CD4-positive, alpha-beta T cell treated with Interleukin-1 beta for 1 hour (primary cell): ENCODE data around the gene GTSE1.
A peak's percentile ranks its signal among the peaks of the same experiment; 100 is the strongest.

Experiments
- DNase-seq, 2 donors: peaks; one replicate each; pipeline ENCODE4 v3.0.0-alpha.2; 2020 to 2022

GTSE1 gene

GRCh38 chr22:46274381-46274780 is 22.3 kb upstream of the GTSE1 start:
- DNase-seq: no peak

GRCh38 chr22:46275455-46276122 is 21.1 kb upstream of the GTSE1 start:
- DNase-seq: no peak

GRCh38 chr22:46276563-46276962 is 20.1 kb upstream of the GTSE1 start:
- no peak for DNase-seq

- DNase-seq: no peak
Observed at GRCh38 chr22:46278656-46279645, 17.7 kb upstream of the GTSE1 start.

- no peak for DNase-seq
Observed at GRCh38 chr22:46280063-46280817, 16.4 kb upstream of the GTSE1 start.

- peak; percentile 62 to 66 for DNase-seq
Observed at GRCh38 chr22:46280999-46281623, 15.6 kb upstream of the GTSE1 start.

- no peak for DNase-seq
Observed at GRCh38 chr22:46281866-46282678, 14.6 kb upstream of the GTSE1 start.

GRCh38 chr22:46286006-46286405 is 10.7 kb upstream of the GTSE1 start:
- DNase-seq: no peak

GRCh38 chr22:46286941-46287872 is 9.5 kb upstream of the GTSE1 start:
- DNase-seq: no peak

GRCh38 chr22:46287873-46288751 is 8.6 kb upstream of the GTSE1 start:
- peak; percentile 53 to 71 for DNase-seq

- no peak for DNase-seq
Observed at GRCh38 chr22:46288846-46289243, 7.8 kb upstream of the GTSE1 start.

- DNase-seq: peak; percentile 63 to 65
Observed at GRCh38 chr22:46289244-46289891, 7.3 kb upstream of the GTSE1 start.

GRCh38 chr22:46290121-46290842 is 6.4 kb upstream of the GTSE1 start:
- peak; percentile 11 to 18 for DNase-seq

GRCh38 chr22:46290843-46291785 is 5.6 kb upstream of the GTSE1 start:
- no peak for DNase-seq

GRCh38 chr22:46292173-46292572 is 4.5 kb upstream of the GTSE1 start:
- no peak for DNase-seq

- no peak for DNase-seq
Observed at GRCh38 chr22:46292732-46293131, 3.9 kb upstream of the GTSE1 start.

GRCh38 chr22:46293577-46294260 is 3.0 kb upstream of the GTSE1 start:
- DNase-seq: peak in 1 of 2 donors; percentile 37
